Measurements from ENCODE around the gene SMIM30. TPM values are rescaled to one million over a fixed set of nuclear protein-coding genes. Genes with fewer than 3 reads are reported as not detected.

Gene SMIM30
- total and polyA plus RNA-seq, 4 donors: 9.7 to 32.9 (median 19.8) TPM

DNA sequence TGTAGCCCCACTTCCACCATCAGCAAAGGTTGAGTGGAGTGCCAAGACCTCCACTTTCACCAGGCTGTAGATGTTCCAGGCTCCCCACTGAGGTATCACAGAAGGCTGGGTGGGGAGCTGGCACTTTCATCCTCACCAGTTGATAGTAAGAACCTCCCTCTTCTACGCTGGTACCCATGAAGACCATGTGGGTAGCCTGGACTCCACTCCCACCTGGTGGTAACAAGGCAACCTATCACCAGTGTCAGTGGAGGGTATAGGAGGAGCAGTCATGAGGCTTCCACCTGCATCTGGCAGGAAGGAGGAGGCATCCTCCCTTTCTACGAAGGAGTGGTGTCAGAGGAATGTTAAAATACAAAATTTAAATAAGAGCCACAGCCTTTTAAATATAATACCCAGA is 4.4 kb downstream of the SMIM30 start:
- H3K9ac ChIP-seq (ENCODE audit: low read depth in 1 of 2, low read length in 2 of 2): no peak overlapping the region
- no peaks in the 10 kb centered on the region for H3K27me3 ChIP-seq (ENCODE audit: control insufficient read depth in 4 of 4, insufficient read depth in 4 of 4, low read length in 3 of 4)
- H3K4me1 ChIP-seq (ENCODE audit: control insufficient read depth in 4 of 4, insufficient read depth in 4 of 4, low read length in 3 of 4): peaks cover 0 to 10% (median 2%) of the 10 kb centered on the region in 4 donors
- peaks cover 0 to 2% (median under 1%) of the 10 kb centered on the region in 4 donors for H3K36me3 ChIP-seq (ENCODE audit: control insufficient read depth in 4 of 4, insufficient read depth in 3 of 4, low read depth in 1 of 4, low read length in 3 of 4)
- H3K9me3 ChIP-seq (ENCODE audit: control insufficient read depth in 4 of 4, low read length in 3 of 4): no peaks in the 10 kb centered on the region
- TF ChIP-seq, protein P1, sequence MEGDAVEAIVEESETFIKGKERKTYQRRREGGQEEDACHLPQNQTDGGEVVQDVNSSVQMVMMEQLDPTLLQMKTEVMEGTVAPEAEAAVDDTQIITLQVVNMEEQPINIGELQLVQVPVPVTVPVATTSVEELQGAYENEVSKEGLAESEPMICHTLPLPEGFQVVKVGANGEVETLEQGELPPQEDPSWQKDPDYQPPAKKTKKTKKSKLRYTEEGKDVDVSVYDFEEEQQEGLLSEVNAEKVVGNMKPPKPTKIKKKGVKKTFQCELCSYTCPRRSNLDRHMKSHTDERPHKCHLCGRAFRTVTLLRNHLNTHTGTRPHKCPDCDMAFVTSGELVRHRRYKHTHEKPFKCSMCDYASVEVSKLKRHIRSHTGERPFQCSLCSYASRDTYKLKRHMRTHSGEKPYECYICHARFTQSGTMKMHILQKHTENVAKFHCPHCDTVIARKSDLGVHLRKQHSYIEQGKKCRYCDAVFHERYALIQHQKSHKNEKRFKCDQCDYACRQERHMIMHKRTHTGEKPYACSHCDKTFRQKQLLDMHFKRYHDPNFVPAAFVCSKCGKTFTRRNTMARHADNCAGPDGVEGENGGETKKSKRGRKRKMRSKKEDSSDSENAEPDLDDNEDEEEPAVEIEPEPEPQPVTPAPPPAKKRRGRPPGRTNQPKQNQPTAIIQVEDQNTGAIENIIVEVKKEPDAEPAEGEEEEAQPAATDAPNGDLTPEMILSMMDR (IDR thresholded peaks at IDR 0.05; ENCODE audit: low read depth, low read length, missing input control): no peak
- no peak for DNase-seq (ENCODE audit: low spot score)
- no peak overlapping the region for H3K4me3 ChIP-seq (ENCODE audit: low read depth in 1 of 3, low read length in 3 of 3)
- WGBS: 89% methylated on average over 2 of the region's 2 CpGs
- H3K27ac ChIP-seq (ENCODE audit: low read depth in 1 of 2, low read length in 2 of 2): no peak overlapping the region

DNA sequence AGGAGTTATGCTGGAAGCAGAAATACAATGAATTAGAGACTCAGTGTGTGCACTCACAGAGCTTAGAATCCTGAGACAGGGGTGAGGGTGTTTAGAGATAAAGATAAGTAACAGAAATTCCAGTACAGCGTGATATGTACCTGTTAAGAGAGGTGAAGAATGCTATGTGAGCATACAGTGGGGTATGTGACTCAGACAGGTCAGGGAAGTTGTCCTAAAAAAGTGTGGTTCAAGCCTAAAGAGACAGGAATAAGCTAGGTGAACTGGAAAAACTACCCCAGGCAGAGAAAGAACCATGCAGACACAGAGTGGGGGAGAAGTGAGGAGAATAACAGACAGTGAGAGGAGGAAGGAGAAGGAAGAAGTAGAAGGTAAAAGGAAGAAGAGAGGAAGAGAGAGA is 8.6 kb downstream of the SMIM30 start:
- Histone ChIP-seq H3K9me3 (ENCODE audit: control insufficient read depth in 4 of 4, low read length in 3 of 4) (no peaks in the 10 kb centered on the region), H3K4me3 (ENCODE audit: low read depth in 1 of 3, low read length in 3 of 3) (no peak overlapping the region), H3K36me3 (ENCODE audit: control insufficient read depth in 4 of 4, insufficient read depth in 3 of 4, low read depth in 1 of 4, low read length in 3 of 4) (no peaks in the 10 kb centered on the region), H3K27me3 (ENCODE audit: control insufficient read depth in 4 of 4, insufficient read depth in 4 of 4, low read length in 3 of 4) (no peaks in the 10 kb centered on the region), H3K27ac (ENCODE audit: low read depth in 1 of 2, low read length in 2 of 2) (no peak overlapping the region), H3K9ac (ENCODE audit: low read depth in 1 of 2, low read length in 2 of 2) (no peak overlapping the region), H3K4me1 (ENCODE audit: control insufficient read depth in 4 of 4, insufficient read depth in 4 of 4, low read length in 3 of 4) (no peaks in the 10 kb centered on the region)
- 82% methylated on average over 1 of the region's 1 CpG for WGBS
- DNase-seq (ENCODE audit: low spot score): no peak
- TF ChIP-seq RXRA (IDR thresholded peaks at IDR 0.05): no peak
- no peak for TF ChIP-seq SP1 (IDR thresholded peaks at IDR 0.05)
- TF ChIP-seq, protein P2, sequence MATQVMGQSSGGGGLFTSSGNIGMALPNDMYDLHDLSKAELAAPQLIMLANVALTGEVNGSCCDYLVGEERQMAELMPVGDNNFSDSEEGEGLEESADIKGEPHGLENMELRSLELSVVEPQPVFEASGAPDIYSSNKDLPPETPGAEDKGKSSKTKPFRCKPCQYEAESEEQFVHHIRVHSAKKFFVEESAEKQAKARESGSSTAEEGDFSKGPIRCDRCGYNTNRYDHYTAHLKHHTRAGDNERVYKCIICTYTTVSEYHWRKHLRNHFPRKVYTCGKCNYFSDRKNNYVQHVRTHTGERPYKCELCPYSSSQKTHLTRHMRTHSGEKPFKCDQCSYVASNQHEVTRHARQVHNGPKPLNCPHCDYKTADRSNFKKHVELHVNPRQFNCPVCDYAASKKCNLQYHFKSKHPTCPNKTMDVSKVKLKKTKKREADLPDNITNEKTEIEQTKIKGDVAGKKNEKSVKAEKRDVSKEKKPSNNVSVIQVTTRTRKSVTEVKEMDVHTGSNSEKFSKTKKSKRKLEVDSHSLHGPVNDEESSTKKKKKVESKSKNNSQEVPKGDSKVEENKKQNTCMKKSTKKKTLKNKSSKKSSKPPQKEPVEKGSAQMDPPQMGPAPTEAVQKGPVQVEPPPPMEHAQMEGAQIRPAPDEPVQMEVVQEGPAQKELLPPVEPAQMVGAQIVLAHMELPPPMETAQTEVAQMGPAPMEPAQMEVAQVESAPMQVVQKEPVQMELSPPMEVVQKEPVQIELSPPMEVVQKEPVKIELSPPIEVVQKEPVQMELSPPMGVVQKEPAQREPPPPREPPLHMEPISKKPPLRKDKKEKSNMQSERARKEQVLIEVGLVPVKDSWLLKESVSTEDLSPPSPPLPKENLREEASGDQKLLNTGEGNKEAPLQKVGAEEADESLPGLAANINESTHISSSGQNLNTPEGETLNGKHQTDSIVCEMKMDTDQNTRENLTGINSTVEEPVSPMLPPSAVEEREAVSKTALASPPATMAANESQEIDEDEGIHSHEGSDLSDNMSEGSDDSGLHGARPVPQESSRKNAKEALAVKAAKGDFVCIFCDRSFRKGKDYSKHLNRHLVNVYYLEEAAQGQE (IDR thresholded peaks at IDR 0.05): no peak
- TF ChIP-seq TAF1 (conservative IDR thresholded peaks at IDR 0.05): no peak
- TF ChIP-seq, protein P3, sequence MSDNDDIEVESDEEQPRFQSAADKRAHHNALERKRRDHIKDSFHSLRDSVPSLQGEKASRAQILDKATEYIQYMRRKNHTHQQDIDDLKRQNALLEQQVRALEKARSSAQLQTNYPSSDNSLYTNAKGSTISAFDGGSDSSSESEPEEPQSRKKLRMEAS (IDR thresholded peaks at IDR 0.05): no peak
- TF ChIP-seq HNF4A (conservative IDR thresholded peaks at IDR 0.05): no peak
- no peak for TF ChIP-seq EGR1 (IDR thresholded peaks at IDR 0.05; ENCODE audit: low read depth in 2 of 2)
- no peak for TF ChIP-seq FOXA2 (IDR thresholded peaks at IDR 0.05)
- TF ChIP-seq, protein P4, sequence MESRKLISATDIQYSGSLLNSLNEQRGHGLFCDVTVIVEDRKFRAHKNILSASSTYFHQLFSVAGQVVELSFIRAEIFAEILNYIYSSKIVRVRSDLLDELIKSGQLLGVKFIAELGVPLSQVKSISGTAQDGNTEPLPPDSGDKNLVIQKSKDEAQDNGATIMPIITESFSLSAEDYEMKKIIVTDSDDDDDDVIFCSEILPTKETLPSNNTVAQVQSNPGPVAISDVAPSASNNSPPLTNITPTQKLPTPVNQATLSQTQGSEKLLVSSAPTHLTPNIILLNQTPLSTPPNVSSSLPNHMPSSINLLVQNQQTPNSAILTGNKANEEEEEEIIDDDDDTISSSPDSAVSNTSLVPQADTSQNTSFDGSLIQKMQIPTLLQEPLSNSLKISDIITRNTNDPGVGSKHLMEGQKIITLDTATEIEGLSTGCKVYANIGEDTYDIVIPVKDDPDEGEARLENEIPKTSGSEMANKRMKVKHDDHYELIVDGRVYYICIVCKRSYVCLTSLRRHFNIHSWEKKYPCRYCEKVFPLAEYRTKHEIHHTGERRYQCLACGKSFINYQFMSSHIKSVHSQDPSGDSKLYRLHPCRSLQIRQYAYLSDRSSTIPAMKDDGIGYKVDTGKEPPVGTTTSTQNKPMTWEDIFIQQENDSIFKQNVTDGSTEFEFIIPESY (IDR thresholded peaks at IDR 0.05): no peak
- TF ChIP-seq, protein P5, sequence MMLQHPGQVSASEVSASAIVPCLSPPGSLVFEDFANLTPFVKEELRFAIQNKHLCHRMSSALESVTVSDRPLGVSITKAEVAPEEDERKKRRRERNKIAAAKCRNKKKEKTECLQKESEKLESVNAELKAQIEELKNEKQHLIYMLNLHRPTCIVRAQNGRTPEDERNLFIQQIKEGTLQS (IDR thresholded peaks at IDR 0.05): no peak
- no peak for TF ChIP-seq GABPA (IDR thresholded peaks at IDR 0.05 in 1 of 2, conservative IDR thresholded peaks at IDR 0.05 in 1 of 2)
- TF ChIP-seq RAD21 (IDR thresholded peaks at IDR 0.05): no peak
- no peak for TF ChIP-seq NR2F2 (IDR thresholded peaks at IDR 0.05)
